HepG2 (cell line): ENCODE data around the gene NKD1. TPM values are rescaled to one million over a fixed set of nuclear protein-coding genes. Genes with fewer than 3 reads are reported as not detected.

Experiments
- ATAC-seq: fragments of 200-7000 bp; cut with Tn5 transposase; 3 replicates; pipeline ENCODE4 v1.9.1; 2020; ENCODE audit warnings: mild to moderate bottlenecking, moderate library complexity
- BruUV-seq: library from RNA; stranded (reverse); fragments of 400-500 nt; replicated peaks from 2 replicates; lab custom pipeline; 2021; lab: Mats Ljungman, UMichigan
- CTCF ChIA-PET: fragments of 300-600 bp; formaldehyde crosslinking; extraction: SDS; loops from one replicate; lab custom pipeline; 2021; ENCODE audit warnings: low total read pairs, inconsistent platforms, low intra/inter-chr PET ratio; lab: Yijun Ruan, JAX
- POLR2A ChIA-PET: fragments of 350-600 bp; sonication (Branson Sonifier 250); formaldehyde crosslinking; loops from one replicate; lab custom pipeline; 2020; ENCODE audit warnings: antibody characterized with exemption, inconsistent platforms; lab: Yijun Ruan, JAX
- DNase-seq: peaks from one replicate; pipeline ENCODE4 v3.0.0-alpha.2; 2015; ENCODE audit warnings: low spot score
- FAIRE-seq: peaks from 3 replicates; lab custom pipeline; 2011; peaks lifted over from hg19 to GRCh38; lab: Jason Lieb, UNC
- H2AFZ ChIP-seq: one replicate; pipeline ENCODE4 v1.6.1; 2011; ENCODE audit warnings: low read length, inconsistent platforms
- H3K27ac ChIP-seq: fragments of 300-600 bp; 3 replicates; pipeline ENCODE4 v1.8.0; 2011; ENCODE audit warnings: mixed run types, mild to moderate bottlenecking, mixed read lengths, low read length, inconsistent platforms; ENCODE audit not compliant: insufficient read depth; ENCODE audit errors: extremely low read length
- H3K27me3 ChIP-seq, 2 experiments: fragments of 200-600 bp in 1 of 2; 2 replicates in 1 of 2; 3 replicates in 1 of 2; pipeline versions ENCODE4 v1.6.0 to v1.8.0; 2011; ENCODE audit warnings: low read length in 2 of 2, mild to moderate bottlenecking in 2 of 2, moderate library complexity in 2 of 2, inconsistent platforms in 1 of 2; ENCODE audit not compliant: insufficient read depth in 2 of 2, control insufficient read depth in 1 of 2
- H3K36me3 ChIP-seq, 2 experiments: fragments of 200-600 bp in 1 of 2; replicated peaks in 1 of 2; 2 replicates in 1 of 2; 3 replicates in 1 of 2; pipeline versions ENCODE4 v1.5.1 to v1.8.0; 2011; ENCODE audit warnings: low read length in 2 of 2, inconsistent platforms in 1 of 2; ENCODE audit not compliant: insufficient read depth in 2 of 2, control insufficient read depth in 1 of 2
- H3K4me1 ChIP-seq: 2 replicates; pipeline ENCODE4 v1.5.1; 2012; ENCODE audit warnings: low read length, inconsistent platforms; ENCODE audit not compliant: insufficient read depth
- H3K4me2 ChIP-seq: 2 replicates; pipeline ENCODE4 v1.6.0; 2011; ENCODE audit warnings: low read depth, low read length, inconsistent platforms
- H3K4me3 ChIP-seq, 3 experiments: fragments of 200-600 bp in 1 of 3; sonication (generic), shearing (Covaris generic) in 1 of 3; replicated peaks in 1 of 3; 2 replicates each; pipeline ENCODE4 v1.5.1; 2011 to 2016; ENCODE audit warnings: low read length in 3 of 3, inconsistent platforms in 2 of 3, low read depth in 2 of 3, mild to moderate bottlenecking in 2 of 3, control low read depth in 1 of 3, mixed read lengths in 1 of 3; ENCODE audit not compliant: insufficient read depth in 1 of 3
- H3K79me2 ChIP-seq: one replicate; pipeline ENCODE4 v1.6.1; 2011; ENCODE audit warnings: low read length, inconsistent platforms; ENCODE audit not compliant: insufficient read depth
- H3K9ac ChIP-seq: 2 replicates; pipeline ENCODE4 v1.6.0; 2011; ENCODE audit warnings: mild to moderate bottlenecking, low read depth, low read length, inconsistent platforms; ENCODE audit not compliant: insufficient read depth
- H3K9me3 ChIP-seq: 2 replicates; pipeline ENCODE4 v1.5.1; 2012; ENCODE audit warnings: mild to moderate bottlenecking, low read length
- H4K20me1 ChIP-seq: 2 replicates; pipeline ENCODE4 v1.6.0; 2011; ENCODE audit warnings: inconsistent platforms, mild to moderate bottlenecking, low read length, moderate library complexity; ENCODE audit not compliant: insufficient read depth
- ATRX ChIP-seq: sonication (generic); formaldehyde crosslinking; IDR thresholded peaks from 2 replicates; pipeline ENCODE4 v1.4.0; 2020; ENCODE audit warnings: missing genetic modification reagents, borderline replicate concordance
- DR1 ChIP-seq: sonication (generic); formaldehyde crosslinking; IDR thresholded peaks from 2 replicates; pipeline ENCODE4 v1.8.0; 2021; ENCODE audit warnings: mild to moderate bottlenecking, missing genetic modification reagents, inconsistent platforms
- FOXM1 ChIP-seq: sonication (generic); formaldehyde crosslinking; IDR thresholded peaks from 2 replicates; pipeline ENCODE4 v1.5.0; 2020; ENCODE audit warnings: missing genetic modification reagents
- GATA4 ChIP-seq: sonication (generic); IDR thresholded peaks from 2 replicates; pipeline ENCODE4 v1.6.1; 2016; ENCODE audit warnings: antibody characterized with exemption, low read depth, borderline replicate concordance
- GTF3A ChIP-seq: sonication (generic); formaldehyde crosslinking; conservative IDR thresholded peaks from 2 replicates; pipeline ENCODE4 v1.4.0; 2020; ENCODE audit warnings: mild to moderate bottlenecking, missing genetic modification reagents
- KDM4B ChIP-seq: sonication (generic); formaldehyde crosslinking; IDR thresholded peaks from 2 replicates; pipeline ENCODE4 v1.4.0; 2020; ENCODE audit warnings: missing genetic modification reagents
- PHF21A ChIP-seq: sonication (generic); formaldehyde crosslinking; IDR thresholded peaks from 2 replicates; pipeline ENCODE4 v1.5.0; 2020; ENCODE audit warnings: mild to moderate bottlenecking, missing genetic modification reagents
- SCMH1 ChIP-seq: sonication (generic); formaldehyde crosslinking; IDR thresholded peaks from 2 replicates; pipeline ENCODE4 v1.9.0; 2021; ENCODE audit warnings: missing genetic modification reagents, mild to moderate bottlenecking, borderline replicate concordance
- ZBTB4 ChIP-seq: sonication (generic); formaldehyde crosslinking; IDR thresholded peaks from 2 replicates; pipeline ENCODE4 v1.4.0; 2020; ENCODE audit warnings: missing genetic modification reagents, mild to moderate bottlenecking, borderline replicate concordance
- ZKSCAN1 ChIP-seq: fragments of 150-350 bp; IDR thresholded peaks from 2 replicates; pipeline ENCODE4 v1.6.1; 2014; ENCODE audit warnings: low read length
- ZNF3 ChIP-seq: IDR thresholded peaks from 2 replicates; pipeline ENCODE4 v1.7.0; 2017; ENCODE audit warnings: inconsistent platforms
- ZNF354B ChIP-seq: sonication (generic); formaldehyde crosslinking; IDR thresholded peaks from 2 replicates; pipeline ENCODE4 v1.8.0; 2022; ENCODE audit warnings: mild to moderate bottlenecking, missing genetic modification reagents
- ZNF709 ChIP-seq: sonication (generic); formaldehyde crosslinking; IDR thresholded peaks from 2 replicates; pipeline ENCODE4 v1.5.0; 2020; ENCODE audit warnings: mild to moderate bottlenecking, missing genetic modification reagents
- ZNF737 ChIP-seq: sonication (generic); formaldehyde crosslinking; IDR thresholded peaks from 2 replicates; pipeline ENCODE4 v1.5.0; 2020; ENCODE audit warnings: missing genetic modification reagents, mild to moderate bottlenecking, borderline replicate concordance
- ZNF841 ChIP-seq: sonication (generic); formaldehyde crosslinking; IDR thresholded peaks from 2 replicates; pipeline ENCODE4 v1.8.1; 2023; ENCODE audit warnings: missing genetic modification reagents, borderline replicate concordance
- ZSCAN20 ChIP-seq: sonication (generic); formaldehyde crosslinking; IDR thresholded peaks from 2 replicates; pipeline ENCODE4 v1.4.0; 2020; ENCODE audit warnings: missing genetic modification reagents, mild to moderate bottlenecking, borderline replicate concordance
- WGBS: methylation state at CpG from one replicate; pipeline ENCODE4 v1.1.6; 2017; ENCODE audit warnings: low lambda C conversion rate; 5-methylcytosine and 5-hydroxymethylcytosine counted together
- in situ Hi-C: cut with HindIII; loops from 2 replicates; pipeline ENCODE4 v1.10.0; 2017; ENCODE audit warnings: low pct_unique_long_range_greater_than_20kb; ENCODE audit not compliant: extremely low pct_ligation_motif_present
- intact Hi-C: fragments of 100-400 bp; cut with micrococcal nuclease; formaldehyde crosslinking; loops from one replicate; pipeline ENCODE4 v1.10.0; 2022; ENCODE audit not compliant: unreplicated experiment
- polyA plus RNA-seq, 8 experiments: library from polyadenylated mRNA; depleted of rRNA in 3 of 8; stranded (reverse) in 7 of 8; unstranded in 1 of 8; fragments of >200 nt; fragmentation: Illumina TruSeq in 4 of 8; extraction: Trizol in 4 of 8; gene quantifications; 2 replicates each; pipeline versions ENCODE4 v1.2.1 to v1.2.3, GENCODE V29; 2011 to 2016; ENCODE audit warnings: low read depth in 4 of 8, missing spikeins in 1 of 8, mixed read lengths in 1 of 8; ENCODE audit not compliant: insufficient read depth in 1 of 8
- total RNA-seq, 5 experiments: library from RNA; depleted of rRNA; stranded (reverse); fragments of >200 nt; fragmentation: Illumina TruSeq; extraction: Trizol; gene quantifications; 2 replicates each; pipeline ENCODE4 v1.2.3, GENCODE V29; 2016; ENCODE audit warnings: low read depth in 1 of 5
- TF ChIP-seq, protein P1 (sequence below): sonication (generic); formaldehyde crosslinking; IDR thresholded peaks from 2 replicates; pipeline ENCODE4 v1.5.0; 2020; ENCODE audit warnings: missing genetic modification reagents, mild to moderate bottlenecking, borderline replicate concordance

The NKD1 gene
- total and polyA plus RNA-seq, 2 of the 13 experiments (the other 11 are each of a cell fraction or from before 2014, with no cell fraction given): 70.4 to 121 TPM

DNA sequence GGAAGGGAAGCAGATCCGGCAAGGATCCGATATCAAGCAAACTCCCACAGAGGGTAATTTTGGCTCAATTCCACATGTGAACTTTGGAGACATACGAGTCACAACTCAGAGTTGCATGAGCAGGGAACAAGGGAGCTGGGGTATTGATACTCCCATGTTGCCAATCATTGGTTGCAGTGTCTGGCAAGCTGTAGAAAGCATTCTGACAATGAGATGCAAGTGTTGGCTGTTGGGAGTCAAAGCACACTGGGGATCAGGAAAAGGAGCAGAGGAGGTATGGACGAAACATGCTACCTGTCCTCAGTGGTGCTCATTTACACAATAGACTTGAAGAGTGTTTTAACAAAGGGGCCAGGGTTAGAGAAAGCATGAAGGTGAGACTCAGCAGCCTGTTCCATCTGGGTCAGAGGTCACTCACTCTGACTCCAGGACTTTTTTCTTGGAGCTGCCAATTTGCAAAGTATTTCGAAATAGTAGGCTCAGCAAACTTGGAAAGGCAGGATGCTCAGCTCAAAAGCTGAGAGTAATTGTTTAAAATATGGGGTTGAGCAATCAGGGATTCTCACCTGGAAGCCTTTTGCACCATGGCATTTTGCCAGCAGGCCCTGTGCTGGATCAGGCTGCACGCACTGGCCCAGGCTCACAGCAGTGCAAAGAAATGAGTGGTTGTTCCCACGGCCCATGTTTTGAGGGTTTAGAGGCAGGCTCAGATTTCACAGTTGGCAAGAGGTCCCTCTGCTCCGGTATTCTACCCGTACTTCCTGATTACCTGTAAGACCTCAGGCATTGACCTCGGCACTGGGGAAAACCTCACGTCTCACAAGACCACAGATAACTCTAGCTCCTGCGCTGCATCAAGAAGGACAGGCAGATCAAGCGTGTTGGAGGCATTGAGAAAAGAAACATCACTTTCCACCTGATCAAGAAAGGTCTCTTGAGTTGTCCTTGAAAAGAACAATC lies 17.6 kb upstream of the NKD1 start:
- ATAC-seq (peak; percentile 86), DNase-seq (peak; percentile 97), FAIRE-seq (peak; percentile 97)
- Histone ChIP-seq H3K27me3 (no peaks in the 10 kb centered on the region), H3K4me1 (peaks cover 63% of the 10 kb centered on the region), H3K4me2 (peak overlapping the region; percentile 38), H2AFZ (no peak overlapping the region), H4K20me1 (no peaks in the 10 kb centered on the region), H3K4me3 (no peak overlapping the region; a peak in 1 of 6 replicates), H3K9ac (peak overlapping the region; percentile 44; the same call in 1 of the 2 replicates), H3K36me3 (peaks cover 11 to 14% of the 10 kb centered on the region in 2 experiments), H3K9me3 (peaks cover 19% of the 10 kb centered on the region), H3K79me2 (peaks cover 2% of the 10 kb centered on the region), H3K27ac (peak overlapping the region; percentile 74)
- POLR2A ChIA-PET: interaction anchor here (0.9 to 4.9 kb wide), 11 partner anchors 9 to 158 kb away, joined by 3 to 68 read pairs (median 6); partner anchors contain the start of gene NKD1
- BruUV-seq: no TSS peak
- in situ Hi-C loops (no loop called here), intact Hi-C loops (loop anchor here (1.0 kb wide), 2 partner anchors 10 to 17 kb away; no protein-coding TSS in a partner anchor)
- 39% methylated on average over 13 of the region's 13 CpGs for WGBS
- CTCF ChIA-PET: no interaction called here
- peak; percentile 100 for TF ChIP-seq PHF21A (CRISPR knock-in tag)
- TF ChIP-seq SCMH1: no peak
- no peak for TF ChIP-seq ATRX (CRISPR knock-in tag)
- TF ChIP-seq ZNF709 (CRISPR knock-in tag): no peak; the same call in 1 of the 2 replicates
- TF ChIP-seq ZNF354B (CRISPR knock-in tag): peak; percentile 76; the same call in 1 of the 2 replicates
- peak; percentile 88 for TF ChIP-seq KDM4B (CRISPR knock-in tag)
- 0 out of 2 replicates have a peak, but pooled peaks have one; percentile 7 for TF ChIP-seq FOXM1 (CRISPR knock-in tag)
- no peak for TF ChIP-seq ZNF841 (CRISPR knock-in tag)
- 0 out of 2 replicates have a peak, but pooled peaks have one; percentile 46 for TF ChIP-seq ZNF3
- no peak for TF ChIP-seq ZNF737 (CRISPR knock-in tag)
- no peak; the same call in 1 of the 2 replicates for TF ChIP-seq DR1 (CRISPR knock-in tag)
- 0 out of 2 replicates have a peak, but pooled peaks have one; percentile 89 for TF ChIP-seq GTF3A
- peak; percentile 34; the same call in 1 of the 2 replicates for TF ChIP-seq GATA4
- TF ChIP-seq ZBTB4 (CRISPR knock-in tag): peak; percentile 66; the same call in 1 of the 2 replicates
- no peak for TF ChIP-seq ZKSCAN1
- TF ChIP-seq, protein P1, sequence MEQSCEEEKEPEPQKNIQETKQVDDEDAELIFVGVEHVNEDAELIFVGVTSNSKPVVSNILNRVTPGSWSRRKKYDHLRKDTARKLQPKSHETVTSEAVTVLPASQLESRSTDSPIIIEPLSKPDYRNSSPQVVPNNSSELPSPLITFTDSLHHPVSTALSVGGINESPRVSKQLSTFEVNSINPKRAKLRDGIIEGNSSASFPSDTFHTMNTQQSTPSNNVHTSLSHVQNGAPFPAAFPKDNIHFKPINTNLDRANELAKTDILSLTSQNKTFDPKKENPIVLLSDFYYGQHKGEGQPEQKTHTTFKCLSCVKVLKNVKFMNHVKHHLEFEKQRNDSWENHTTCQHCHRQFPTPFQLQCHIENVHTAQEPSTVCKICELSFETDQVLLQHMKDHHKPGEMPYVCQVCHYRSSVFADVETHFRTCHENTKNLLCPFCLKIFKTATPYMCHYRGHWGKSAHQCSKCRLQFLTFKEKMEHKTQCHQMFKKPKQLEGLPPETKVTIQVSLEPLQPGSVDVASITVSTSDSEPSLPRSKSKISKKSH (CRISPR knock-in tag): 0 out of 2 replicates have a peak, but pooled peaks have one; percentile 37
- TF ChIP-seq ZSCAN20: 0 out of 2 replicates have a peak, but pooled peaks have one; percentile 82
